HepG2 (cell line): ENCODE data around the gene UTS2R. TPM values are rescaled to one million over a fixed set of nuclear protein-coding genes. Genes with fewer than 3 reads are reported as not detected.

Source experiments
- ATAC-seq: fragments of 200-7000 bp; cut with Tn5 transposase; 3 replicates; pipeline ENCODE4 v1.9.1; 2020; ENCODE audit warnings: mild to moderate bottlenecking, moderate library complexity
- Bru-seq: library from RNA; stranded (reverse); fragments of 400-500 nt; gene quantifications from one replicate; lab custom pipeline; 2021; lab: Mats Ljungman, UMichigan
- BruChase-seq, 2 experiments: library from RNA; stranded (reverse); fragments of 400-500 nt; gene quantifications; one replicate each; lab custom pipeline; 2021; lab: Mats Ljungman, UMichigan
- BruUV-seq: library from RNA; stranded (reverse); fragments of 400-500 nt; replicated peaks from 2 replicates; lab custom pipeline; 2021; lab: Mats Ljungman, UMichigan
- CTCF ChIA-PET: fragments of 300-600 bp; formaldehyde crosslinking; extraction: SDS; loops from one replicate; lab custom pipeline; 2021; ENCODE audit warnings: low total read pairs, inconsistent platforms, low intra/inter-chr PET ratio; lab: Yijun Ruan, JAX
- POLR2A ChIA-PET: fragments of 350-600 bp; sonication (Branson Sonifier 250); formaldehyde crosslinking; loops from one replicate; lab custom pipeline; 2020; ENCODE audit warnings: antibody characterized with exemption, inconsistent platforms; lab: Yijun Ruan, JAX
- DNase-seq: peaks from one replicate; pipeline ENCODE4 v3.0.0-alpha.2; 2015; ENCODE audit warnings: low spot score
- FAIRE-seq: peaks from 3 replicates; lab custom pipeline; 2011; peaks lifted over from hg19 to GRCh38; lab: Jason Lieb, UNC
- H2AFZ ChIP-seq: one replicate; pipeline ENCODE4 v1.6.1; 2011; ENCODE audit warnings: low read length, inconsistent platforms
- H3K27ac ChIP-seq: fragments of 300-600 bp; 3 replicates; pipeline ENCODE4 v1.8.0; 2011; ENCODE audit warnings: mixed run types, mild to moderate bottlenecking, mixed read lengths, low read length, inconsistent platforms; ENCODE audit not compliant: insufficient read depth; ENCODE audit errors: extremely low read length
- H3K27me3 ChIP-seq, 2 experiments: fragments of 200-600 bp in 1 of 2; 2 replicates in 1 of 2; 3 replicates in 1 of 2; pipeline versions ENCODE4 v1.6.0 to v1.8.0; 2011; ENCODE audit warnings: low read length in 2 of 2, mild to moderate bottlenecking in 2 of 2, moderate library complexity in 2 of 2, inconsistent platforms in 1 of 2; ENCODE audit not compliant: insufficient read depth in 2 of 2, control insufficient read depth in 1 of 2
- H3K36me3 ChIP-seq, 2 experiments: fragments of 200-600 bp in 1 of 2; replicated peaks in 1 of 2; 2 replicates in 1 of 2; 3 replicates in 1 of 2; pipeline versions ENCODE4 v1.5.1 to v1.8.0; 2011; ENCODE audit warnings: low read length in 2 of 2, inconsistent platforms in 1 of 2; ENCODE audit not compliant: insufficient read depth in 2 of 2, control insufficient read depth in 1 of 2
- H3K4me1 ChIP-seq: 2 replicates; pipeline ENCODE4 v1.5.1; 2012; ENCODE audit warnings: low read length, inconsistent platforms; ENCODE audit not compliant: insufficient read depth
- H3K4me2 ChIP-seq: 2 replicates; pipeline ENCODE4 v1.6.0; 2011; ENCODE audit warnings: low read depth, low read length, inconsistent platforms
- H3K4me3 ChIP-seq, 3 experiments: fragments of 200-600 bp in 1 of 3; sonication (generic), shearing (Covaris generic) in 1 of 3; replicated peaks in 1 of 3; 2 replicates each; pipeline ENCODE4 v1.5.1; 2011 to 2016; ENCODE audit warnings: low read length in 3 of 3, inconsistent platforms in 2 of 3, low read depth in 2 of 3, mild to moderate bottlenecking in 2 of 3, control low read depth in 1 of 3, mixed read lengths in 1 of 3; ENCODE audit not compliant: insufficient read depth in 1 of 3
- H3K79me2 ChIP-seq: one replicate; pipeline ENCODE4 v1.6.1; 2011; ENCODE audit warnings: low read length, inconsistent platforms; ENCODE audit not compliant: insufficient read depth
- H3K9ac ChIP-seq: 2 replicates; pipeline ENCODE4 v1.6.0; 2011; ENCODE audit warnings: mild to moderate bottlenecking, low read depth, low read length, inconsistent platforms; ENCODE audit not compliant: insufficient read depth
- H3K9me3 ChIP-seq: 2 replicates; pipeline ENCODE4 v1.5.1; 2012; ENCODE audit warnings: mild to moderate bottlenecking, low read length
- H4K20me1 ChIP-seq: 2 replicates; pipeline ENCODE4 v1.6.0; 2011; ENCODE audit warnings: inconsistent platforms, mild to moderate bottlenecking, low read length, moderate library complexity; ENCODE audit not compliant: insufficient read depth
- DNMT3B ChIP-seq: conservative IDR thresholded peaks from 2 replicates; pipeline ENCODE4 v1.6.1; 2016; ENCODE audit warnings: missing biosample characterization, control low read depth
- HNRNPK ChIP-seq: fragments of 200-400 bp; formaldehyde crosslinking; IDR thresholded peaks from 2 replicates; pipeline ENCODE4 v1.6.1; 2018; ENCODE audit warnings: low read length, low read depth, moderate library complexity, mild to moderate bottlenecking; ENCODE audit not compliant: poor library complexity, severe bottlenecking
- HOXA3 ChIP-seq: sonication (generic); formaldehyde crosslinking; IDR thresholded peaks from 2 replicates; pipeline ENCODE4 v1.5.0; 2020; ENCODE audit warnings: missing genetic modification reagents
- RXRA ChIP-seq: sonication (generic); formaldehyde crosslinking; IDR thresholded peaks from 2 replicates; pipeline ENCODE4 v1.5.1; 2020; ENCODE audit warnings: missing genetic modification reagents
- WGBS: methylation state at CpG from one replicate; pipeline ENCODE4 v1.1.6; 2017; ENCODE audit warnings: low lambda C conversion rate; 5-methylcytosine and 5-hydroxymethylcytosine counted together
- in situ Hi-C: cut with HindIII; loops from 2 replicates; pipeline ENCODE4 v1.10.0; 2017; ENCODE audit warnings: low pct_unique_long_range_greater_than_20kb; ENCODE audit not compliant: extremely low pct_ligation_motif_present
- intact Hi-C: fragments of 100-400 bp; cut with micrococcal nuclease; formaldehyde crosslinking; loops from one replicate; pipeline ENCODE4 v1.10.0; 2022; ENCODE audit not compliant: unreplicated experiment
- long read RNA-seq, 2 experiments: library from RNA in 1 of 2; library from polyadenylated mRNA in 1 of 2; stranded (forward) in 1 of 2; unstranded in 1 of 2; transcript quantifications; one replicate each; pipeline ENCODE4 v2.0.0, GENCODE V29; 2019 to 2022
- polyA minus RNA-seq, 3 experiments: library from RNA; depleted of rRNA, polyadenylated mRNA; stranded (reverse); fragments of >200 nt; gene quantifications; 2 replicates each; pipeline ENCODE4 v1.2.3, GENCODE V29; 2011; ENCODE audit warnings: low replicate concordance in 1 of 3
- polyA plus RNA-seq, 8 experiments: library from polyadenylated mRNA; depleted of rRNA in 3 of 8; stranded (reverse) in 7 of 8; unstranded in 1 of 8; fragments of >200 nt; fragmentation: Illumina TruSeq in 4 of 8; extraction: Trizol in 4 of 8; gene quantifications; 2 replicates each; pipeline versions ENCODE4 v1.2.1 to v1.2.3, GENCODE V29; 2011 to 2016; ENCODE audit warnings: low read depth in 4 of 8, missing spikeins in 1 of 8, mixed read lengths in 1 of 8; ENCODE audit not compliant: insufficient read depth in 1 of 8
- total RNA-seq, 5 experiments: library from RNA; depleted of rRNA; stranded (reverse); fragments of >200 nt; fragmentation: Illumina TruSeq; extraction: Trizol; gene quantifications; 2 replicates each; pipeline ENCODE4 v1.2.3, GENCODE V29; 2016; ENCODE audit warnings: low read depth in 1 of 5
- TF ChIP-seq, protein P1 (sequence below): IDR thresholded peaks from 2 replicates; pipeline ENCODE4 v1.6.1; 2016; ENCODE audit warnings: missing compliant biosample characterization, missing genetic modification reagents, borderline replicate concordance

UTS2R gene
- total RNA-seq (2016; rRNA removed; fragmentation: Illumina TruSeq; extraction: Trizol) (0.13 TPM in 1 of 2 replicates, not detected in the other), polyA plus RNA-seq (2011; rRNA removed) (0.10 and 0.15 TPM in 2 replicates), polyA minus RNA-seq (2011; rRNA and poly(A)+ RNA removed; ENCODE audit: low replicate concordance) (0.32 TPM in 1 of 2 replicates, not detected in the other), Bru-seq, nascent RNA (percentile 20 among the genes with signal in this experiment), BruChase-seq, experiment 1, labeled RNA remaining after a 6-hour chase (percentile 21 among the genes with signal in this experiment), BruChase-seq, experiment 2, labeled RNA remaining after a 2-hour chase (percentile 21 among the genes with signal in this experiment)
- total RNA-seq (2016; cell fraction: cytosol; rRNA removed; fragmentation: Illumina TruSeq; extraction: Trizol; ENCODE audit: low read depth) = not detected in 2 replicates
- total RNA-seq (2016; cell fraction: insoluble cytoplasmic fraction; rRNA removed; fragmentation: Illumina TruSeq; extraction: Trizol) = 0.11 TPM in 1 of 2 replicates, not detected in the other
- not detected in 2 replicates for total RNA-seq (2016; cell fraction: membrane; rRNA removed; fragmentation: Illumina TruSeq; extraction: Trizol)
- 0.38 TPM in 1 of 2 replicates, not detected in the other for total RNA-seq (2016; cell fraction: nucleus; rRNA removed; fragmentation: Illumina TruSeq; extraction: Trizol)
- polyA plus RNA-seq (2011; cell fraction: cytosol; rRNA removed) = 0.08 and 0.12 TPM in 2 replicates
- polyA plus RNA-seq (2011; cell fraction: nucleus; rRNA removed) = 1.7 and 2.2 TPM in 2 replicates
- polyA plus RNA-seq (2012) = 0.19 and 0.20 TPM in 2 replicates
- not detected in 2 replicates for polyA plus RNA-seq (2016; cell fraction: cytosol; fragmentation: Illumina TruSeq; extraction: Trizol; ENCODE audit: low read depth)
- 0.17 TPM in 1 of 2 replicates, not detected in the other for polyA plus RNA-seq (2016; cell fraction: insoluble cytoplasmic fraction; fragmentation: Illumina TruSeq; extraction: Trizol; ENCODE audit: low read depth)
- polyA plus RNA-seq (2016; cell fraction: membrane; fragmentation: Illumina TruSeq; extraction: Trizol; ENCODE audit: low read depth) = not detected in 2 replicates
- polyA plus RNA-seq (2016; cell fraction: nucleus; fragmentation: Illumina TruSeq; extraction: Trizol; ENCODE audit: insufficient read depth, low read depth) = not detected in 2 replicates
- not detected in 2 replicates for polyA minus RNA-seq (2011; cell fraction: cytosol; rRNA and poly(A)+ RNA removed)
- polyA minus RNA-seq (2011; cell fraction: nucleus; rRNA and poly(A)+ RNA removed) = 0.50 TPM in 1 of 2 replicates, not detected in the other
- long read RNA-seq, experiment 1 = 0 reads
- long read RNA-seq, experiment 2, partial matches to known transcripts = 0 of 1 reads
- long read RNA-seq, experiment 2, other reads (novel, unspliced or antisense) = 1 of 1 reads

DNA sequence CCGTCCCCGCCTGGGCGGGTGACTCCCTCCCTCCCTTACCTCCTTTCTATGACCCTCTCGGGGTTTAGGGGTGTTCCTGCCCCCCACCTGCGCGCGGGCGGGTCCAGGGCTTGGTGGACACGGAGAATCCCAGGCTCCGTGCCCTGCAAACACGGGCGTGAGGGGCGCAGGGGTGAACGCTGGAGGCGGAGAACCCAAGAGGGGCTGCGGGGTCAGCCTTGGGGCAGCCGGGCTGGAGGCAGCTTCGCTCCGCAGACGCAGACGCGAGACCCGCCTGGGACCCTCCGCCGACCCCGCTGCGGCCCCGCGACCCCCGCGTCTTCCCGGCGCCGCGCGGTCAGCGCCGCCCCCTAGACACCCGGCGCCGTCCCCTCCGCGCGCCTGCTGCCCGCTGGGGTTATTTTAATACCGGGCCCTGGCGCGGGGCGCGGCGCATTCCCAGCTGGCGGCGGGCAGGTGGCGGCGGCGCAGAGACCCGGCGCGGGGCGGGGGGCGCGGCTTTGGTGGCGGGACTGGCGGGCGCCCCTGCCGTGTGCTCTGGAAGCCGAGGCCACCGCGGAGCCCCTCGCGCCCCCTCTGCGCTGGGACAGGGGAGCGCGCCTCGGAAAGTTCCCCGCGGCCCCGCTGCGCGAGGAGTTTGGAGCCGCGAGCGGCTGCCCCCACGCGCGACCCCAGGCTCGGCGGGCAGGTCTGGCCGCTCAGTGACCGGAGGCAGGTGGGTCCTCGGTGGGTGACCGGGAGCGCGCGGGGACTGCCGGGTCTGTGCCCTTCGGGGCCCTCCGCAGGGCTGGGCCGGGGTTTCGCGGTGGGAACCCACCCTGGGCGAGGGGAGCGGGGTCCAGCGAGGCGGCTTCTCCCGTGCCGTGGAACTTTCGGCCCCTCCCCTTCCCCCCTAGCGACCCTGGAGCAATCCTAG, at the start of gene UTS2R:
Gene UTS2R, plus strand, starts transcription at position 433 of the 916 bp plus-strand sequence. CDS start 2,560 bp downstream, outside the sequence.
- Histone ChIP-seq H3K4me2 (peak within 1 kb of the TSS; percentile 72), H3K79me2 (no peaks in the 10 kb centered on the region), H3K4me3 (peak within 1 kb of the TSS in 2 of 3 experiments; percentile 39 to 59; a peak in 3 of 6 replicates), H3K4me1 (peaks cover 73% of the 10 kb centered on the region), H3K27me3 (no peaks in the 10 kb centered on the region), H4K20me1 (no peaks in the 10 kb centered on the region), H3K9me3 (no peaks in the 10 kb centered on the region), H3K9ac (peak within 1 kb of the TSS; percentile 16; the same call in 1 of the 2 replicates), H3K36me3 (no peaks in the 10 kb centered on the region), H3K27ac (peak within 1 kb of the TSS; percentile 47), H2AFZ (no peak within 1 kb of the TSS)
- CTCF ChIA-PET = no interaction called here
- POLR2A ChIA-PET = interaction anchor here (1.0 to 2.0 kb wide), 7 partner anchors 11 to 130 kb away, joined by 3 to 10 read pairs (median 3); no protein-coding TSS in a partner anchor
- DNase-seq = no peak
- intact Hi-C loops (no loop called here), in situ Hi-C loops (no loop called here)
- ATAC-seq = no peak
- no TSS peak for BruUV-seq
- FAIRE-seq = no peak
- TF ChIP-seq HOXA3 (CRISPR knock-in tag) (0 out of 2 replicates have a peak, but pooled peaks have one; percentile 2), HNRNPK (peak; percentile 24), RXRA (CRISPR knock-in tag) (0 out of 2 replicates have a peak, but pooled peaks have one; percentile 5), DNMT3B (CRISPR knock-in tag) (no peak)
- TF ChIP-seq, protein P1, sequence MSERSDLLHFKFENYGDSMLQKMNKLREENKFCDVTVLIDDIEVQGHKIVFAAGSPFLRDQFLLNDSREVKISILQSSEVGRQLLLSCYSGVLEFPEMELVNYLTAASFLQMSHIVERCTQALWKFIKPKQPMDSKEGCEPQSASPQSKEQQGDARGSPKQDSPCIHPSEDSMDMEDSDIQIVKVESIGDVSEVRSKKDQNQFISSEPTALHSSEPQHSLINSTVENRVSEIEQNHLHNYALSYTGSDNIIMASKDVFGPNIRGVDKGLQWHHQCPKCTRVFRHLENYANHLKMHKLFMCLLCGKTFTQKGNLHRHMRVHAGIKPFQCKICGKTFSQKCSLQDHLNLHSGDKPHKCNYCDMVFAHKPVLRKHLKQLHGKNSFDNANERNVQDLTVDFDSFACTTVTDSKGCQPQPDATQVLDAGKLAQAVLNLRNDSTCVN (CRISPR knock-in tag) = no peak
- WGBS = 91% methylated on average over 84 of the region's 109 CpGs
